Panc1 (cell line): ENCODE results near the gene OSGIN1.

Source experiments
- CTCF ChIP-seq: fragments of 450-650 bp; IDR thresholded peaks from 2 replicates; pipeline ENCODE4 v1.5.1; 2017; ENCODE audit warnings: mild to moderate bottlenecking
- REST ChIP-seq, 2 experiments: IDR thresholded peaks; 2 replicates each; pipeline ENCODE4 v1.6.1; 2011 to 2012; ENCODE audit warnings: low read depth in 2 of 2, control low read depth in 1 of 2, low read length in 1 of 2, mild to moderate bottlenecking in 1 of 2, moderate library complexity in 1 of 2; ENCODE audit not compliant: insufficient read depth in 1 of 2
- SIN3A ChIP-seq: IDR thresholded peaks from 2 replicates; pipeline ENCODE4 v1.6.1; 2012; ENCODE audit warnings: low read depth, mild to moderate bottlenecking, low read length, moderate library complexity, borderline replicate concordance; ENCODE audit not compliant: insufficient read depth
- TCF7L2 ChIP-seq: IDR thresholded peaks from 2 replicates; pipeline ENCODE4 v1.6.1; 2011; ENCODE audit warnings: mild to moderate bottlenecking, low read depth, low read length, inconsistent platforms

- no peak for TF ChIP-seq CTCF
- no peak for TF ChIP-seq TCF7L2
- TF ChIP-seq SIN3A, result no peak
- no peak for TF ChIP-seq REST (IDR thresholded peaks at IDR 0.05; ENCODE audit: insufficient read depth in 1 of 2, low read depth in 2 of 2, low read length in 1 of 2)
Measured at GRCh38 chr16:83935858-83936255, 17.2 kb upstream of the OSGIN1 start.
